Fibroblast of the aortic adventitia (primary cell): ENCODE data around the gene ZAR1. TPM values are rescaled to one million over a fixed set of nuclear protein-coding genes. Genes with fewer than 3 reads are reported as not detected.

Experiments used
- DNase-seq: peaks from one replicate; pipeline ENCODE4 v3.0.0-alpha.2; 2010; ENCODE audit warnings: low read depth
- H3K4me3 ChIP-seq: 2 replicates; pipeline ENCODE4 v1.5.1; 2011; ENCODE audit warnings: low read depth, mild to moderate bottlenecking, control low read depth, low read length, moderate library complexity
- total RNA-seq: library from RNA; depleted of rRNA; stranded (reverse); fragments of >200 nt; gene quantifications from 2 replicates; pipeline ENCODE4 v1.2.3, GENCODE V29; 2012; ENCODE audit warnings: low replicate concordance
- TF ChIP-seq, protein P1 (sequence below): IDR thresholded peaks from 2 replicates; pipeline ENCODE4 v1.5.1; 2011; ENCODE audit warnings: mild to moderate bottlenecking, low read length, control low read depth, inconsistent platforms; ENCODE audit not compliant: insufficient read depth

The ZAR1 gene
- total RNA-seq, 1 donor = not detected

GRCh38 chr4:48475770-48476169 is 14.3 kb upstream of the ZAR1 start:
- H3K4me3 ChIP-seq = no peak overlapping the region
- DNase-seq = no peak
- TF ChIP-seq, protein P1, sequence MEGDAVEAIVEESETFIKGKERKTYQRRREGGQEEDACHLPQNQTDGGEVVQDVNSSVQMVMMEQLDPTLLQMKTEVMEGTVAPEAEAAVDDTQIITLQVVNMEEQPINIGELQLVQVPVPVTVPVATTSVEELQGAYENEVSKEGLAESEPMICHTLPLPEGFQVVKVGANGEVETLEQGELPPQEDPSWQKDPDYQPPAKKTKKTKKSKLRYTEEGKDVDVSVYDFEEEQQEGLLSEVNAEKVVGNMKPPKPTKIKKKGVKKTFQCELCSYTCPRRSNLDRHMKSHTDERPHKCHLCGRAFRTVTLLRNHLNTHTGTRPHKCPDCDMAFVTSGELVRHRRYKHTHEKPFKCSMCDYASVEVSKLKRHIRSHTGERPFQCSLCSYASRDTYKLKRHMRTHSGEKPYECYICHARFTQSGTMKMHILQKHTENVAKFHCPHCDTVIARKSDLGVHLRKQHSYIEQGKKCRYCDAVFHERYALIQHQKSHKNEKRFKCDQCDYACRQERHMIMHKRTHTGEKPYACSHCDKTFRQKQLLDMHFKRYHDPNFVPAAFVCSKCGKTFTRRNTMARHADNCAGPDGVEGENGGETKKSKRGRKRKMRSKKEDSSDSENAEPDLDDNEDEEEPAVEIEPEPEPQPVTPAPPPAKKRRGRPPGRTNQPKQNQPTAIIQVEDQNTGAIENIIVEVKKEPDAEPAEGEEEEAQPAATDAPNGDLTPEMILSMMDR = no peak

DNA sequence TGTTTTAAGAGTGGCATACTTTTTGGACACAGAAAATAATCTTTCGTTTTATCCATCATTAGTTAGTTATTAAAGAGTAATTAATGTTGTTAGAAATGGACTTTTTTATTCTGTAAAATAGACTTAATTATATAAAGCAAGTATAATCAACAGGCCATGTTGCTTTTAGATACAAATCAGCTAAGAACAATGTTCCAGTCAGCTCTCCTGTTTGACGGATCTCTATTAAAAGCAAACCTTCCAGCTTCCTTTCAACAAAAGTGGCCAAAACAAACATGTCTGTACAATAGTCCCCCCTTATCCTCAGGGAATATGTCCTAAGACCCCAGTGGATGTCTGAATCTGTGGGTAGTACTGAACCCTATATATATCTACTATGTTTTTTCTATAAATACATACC is 11.8 kb upstream of the ZAR1 start:
- H3K4me3 ChIP-seq = no peak overlapping the region
- TF ChIP-seq, protein P1 = no peak
- no peak for DNase-seq

- H3K4me3 ChIP-seq = no peak overlapping the region
- no peak for DNase-seq
- TF ChIP-seq, protein P1 = no peak
Measured at GRCh38 chr4:48481581-48481980, 8.5 kb upstream of the ZAR1 start.

- no peak within 1 kb of the TSS for H3K4me3 ChIP-seq
- TF ChIP-seq, protein P1 = no peak
- DNase-seq = no peak
Measured at GRCh38 chr4:48483006-48483776, 6.9 kb upstream of the ZAR1 start, which contains the start of gene SLC10A4. SLC10A4 (plus strand) TSS chr4:48483343; CDS start chr4:48483562, 219 bp downstream.

DNA sequence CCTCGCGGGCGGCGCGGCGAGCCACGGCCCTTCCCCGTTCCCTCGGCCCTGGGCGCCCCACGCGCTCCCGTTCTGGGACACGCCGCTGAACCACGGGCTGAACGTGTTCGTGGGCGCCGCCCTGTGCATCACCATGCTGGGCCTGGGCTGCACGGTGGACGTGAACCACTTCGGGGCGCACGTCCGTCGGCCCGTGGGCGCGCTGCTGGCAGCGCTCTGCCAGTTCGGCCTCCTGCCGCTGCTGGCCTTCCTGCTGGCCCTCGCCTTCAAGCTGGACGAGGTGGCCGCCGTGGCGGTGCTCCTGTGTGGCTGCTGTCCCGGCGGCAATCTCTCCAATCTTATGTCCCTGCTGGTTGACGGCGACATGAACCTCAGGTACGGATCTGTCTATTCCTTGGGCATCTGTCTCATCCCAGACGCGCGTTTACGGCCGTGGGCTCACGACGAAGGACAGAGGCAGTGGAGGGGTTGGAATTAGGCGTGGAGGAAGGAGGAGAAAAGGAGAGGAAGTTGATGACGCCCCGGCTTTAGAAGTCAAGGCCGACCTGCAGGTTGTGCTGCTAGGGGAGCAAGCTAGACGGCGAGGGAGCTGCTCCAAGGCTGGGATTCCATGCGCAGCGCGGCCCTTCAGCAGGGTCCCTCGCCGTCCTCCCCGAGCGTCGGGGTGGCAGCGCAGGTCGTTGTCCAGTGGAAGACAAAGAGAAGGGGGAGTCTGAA is 6.1 kb upstream of the ZAR1 start:
- TF ChIP-seq, protein P1 = no peak
- no peak overlapping the region for H3K4me3 ChIP-seq
- DNase-seq = no peak

DNA sequence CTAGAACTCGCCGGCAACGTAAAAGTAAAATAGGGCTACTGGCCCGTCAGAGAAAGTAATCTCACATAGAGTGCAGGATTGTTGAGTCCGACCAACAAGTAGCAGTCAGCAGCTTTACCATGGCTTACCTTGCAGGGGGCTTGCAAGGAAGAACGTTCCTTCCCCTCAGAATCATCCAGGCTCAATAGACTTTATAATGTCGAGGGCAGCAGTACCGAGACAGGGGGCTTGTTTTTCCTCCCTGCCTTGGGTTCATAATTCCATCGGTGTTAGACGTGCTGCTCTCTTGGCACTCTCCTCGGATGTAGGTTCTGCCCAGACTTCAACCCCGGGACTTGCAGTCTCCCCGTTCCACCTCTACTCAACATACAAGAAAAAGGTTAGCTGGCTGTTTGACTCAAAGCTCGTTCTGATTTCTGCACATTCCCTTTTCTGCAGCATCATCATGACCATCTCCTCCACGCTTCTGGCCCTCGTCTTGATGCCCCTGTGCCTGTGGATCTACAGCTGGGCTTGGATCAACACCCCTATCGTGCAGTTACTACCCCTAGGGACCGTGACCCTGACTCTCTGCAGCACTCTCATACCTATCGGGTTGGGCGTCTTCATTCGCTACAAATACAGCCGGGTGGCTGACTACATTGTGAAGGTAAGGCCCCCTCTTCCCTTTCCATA is 5.4 kb upstream of the ZAR1 start:
- H3K4me3 ChIP-seq = no peak overlapping the region
- no peak for DNase-seq
- TF ChIP-seq, protein P1 = no peak
